GM12878 (cell line): ENCODE results near the gene KRTAP10-6. TPM values are rescaled to one million over a fixed set of nuclear protein-coding genes. Genes with fewer than 3 reads are reported as not detected.

ENCODE experiments used
- ATAC-seq: fragments of 200-7000 bp; cut with Tn5 transposase; 3 replicates; pipeline ENCODE4 v1.9.1; 2020; ENCODE audit warnings: mild to moderate bottlenecking, moderate library complexity
- BruUV-seq: library from RNA; stranded (reverse); fragments of 400-500 nt; replicated peaks from 2 replicates; lab custom pipeline; 2021; lab: Mats Ljungman, UMichigan
- CTCF ChIA-PET: fragments of 300-600 bp; sonication (Branson Sonifier 250); formaldehyde crosslinking; extraction: SDS; loops from one replicate; lab custom pipeline; 2021; ENCODE audit warnings: inconsistent platforms; lab: Yijun Ruan, JAX
- POLR2A ChIA-PET: fragments of 350-600 bp; formaldehyde crosslinking; extraction: SDS; loops from one replicate; lab custom pipeline; 2021; ENCODE audit warnings: inconsistent platforms; lab: Charles Lee
- RAD21 ChIA-PET: fragments of 300-600 bp; sonication (Branson Sonifier 250); formaldehyde crosslinking; loops from one replicate; lab custom pipeline; 2023; ENCODE audit warnings: antibody characterized with exemption; ENCODE audit not compliant: unreplicated experiment; lab: Charles Lee
- SMC1A ChIA-PET: fragments of 300-600 bp; sonication (Branson Sonifier 250); formaldehyde crosslinking; loops from one replicate; lab custom pipeline; 2023; ENCODE audit not compliant: unreplicated experiment, uncharacterized antibody; lab: Charles Lee
- DNase-seq: peaks from one replicate; pipeline ENCODE4 v3.0.0-alpha.2; 2011; ENCODE audit warnings: low read depth, low spot score
- FAIRE-seq: peaks from 3 replicates; lab custom pipeline; 2011; peaks lifted over from hg19 to GRCh38; lab: Jason Lieb, UNC
- H2AFZ ChIP-seq: 2 replicates; pipeline ENCODE4 v1.6.0; 2011; ENCODE audit warnings: low read depth, low read length, control low read depth; ENCODE audit not compliant: control insufficient read depth
- H3K27ac ChIP-seq: 2 replicates; pipeline ENCODE4 v1.5.1; 2011; ENCODE audit warnings: control low read depth; ENCODE audit not compliant: control insufficient read depth, insufficient read depth
- H3K27me3 ChIP-seq, 2 experiments: replicated peaks in 1 of 2; 2 replicates each; pipeline versions ENCODE4 v1.6.0 to v1.6.1; 2011; ENCODE audit warnings: low read length in 1 of 2; ENCODE audit not compliant: control insufficient read depth in 2 of 2, insufficient read depth in 2 of 2
- H3K36me3 ChIP-seq, 2 experiments: 2 replicates each; pipeline ENCODE4 v1.5.1; 2011; ENCODE audit warnings: low read length in 1 of 2; ENCODE audit not compliant: control insufficient read depth in 2 of 2, insufficient read depth in 2 of 2
- H3K4me1 ChIP-seq: 2 replicates; pipeline ENCODE4 v1.6.1; 2011; ENCODE audit warnings: mild to moderate bottlenecking, low read length, moderate library complexity, mixed read lengths; ENCODE audit not compliant: control insufficient read depth, insufficient read depth
- H3K4me2 ChIP-seq: 2 replicates; pipeline ENCODE4 v1.6.0; 2011; ENCODE audit warnings: control low read depth; ENCODE audit not compliant: control insufficient read depth, insufficient read depth
- H3K4me3 ChIP-seq: fragments of 200-600 bp; sonication (generic); 2 replicates; pipeline ENCODE4 v1.5.1; 2016
- H3K79me2 ChIP-seq: 2 replicates; pipeline ENCODE4 v1.6.0; 2011; ENCODE audit warnings: low read length; ENCODE audit not compliant: control insufficient read depth, insufficient read depth
- H3K9ac ChIP-seq: 2 replicates; pipeline ENCODE4 v1.8.0; 2011; ENCODE audit warnings: low read length, control low read depth, mixed read lengths; ENCODE audit not compliant: control insufficient read depth, insufficient read depth
- H3K9me3 ChIP-seq: replicated peaks from 3 replicates; pipeline ENCODE4 v1.5.1; 2011; ENCODE audit warnings: mild to moderate bottlenecking, low read length; ENCODE audit not compliant: control insufficient read depth, insufficient read depth
- H4K20me1 ChIP-seq: 2 replicates; pipeline ENCODE4 v1.6.0; 2011; ENCODE audit not compliant: control insufficient read depth, insufficient read depth
- CBX5 ChIP-seq: sonication (generic); IDR thresholded peaks from 2 replicates; pipeline ENCODE4 v1.6.1; 2016; ENCODE audit warnings: low read depth, moderate library complexity, mild to moderate bottlenecking, inconsistent platforms
- ZSCAN29 ChIP-seq: fragments of 450-650 bp; IDR thresholded peaks from 2 replicates; pipeline ENCODE4 v1.6.1; 2017; ENCODE audit warnings: mild to moderate bottlenecking, moderate library complexity
- WGBS: methylation state at CpG from one replicate; pipeline ENCODE4 v1.1.6; 2016; ENCODE audit warnings: low lambda C conversion rate; ENCODE audit not compliant: insufficient replicate concordance, insufficient coverage; ENCODE audit errors: missing lambda C conversion rate; 5-methylcytosine and 5-hydroxymethylcytosine counted together
- in situ Hi-C: fragments of 300-500 bp; cut with MboI; formaldehyde crosslinking; loops from 9 replicates; pipeline ENCODE4 v1.14.3; 2018; ENCODE audit warnings: mixed read lengths
- intact Hi-C: fragments of 100-400 bp; cut with micrococcal nuclease; formaldehyde crosslinking; loops from one replicate; pipeline ENCODE4 v1.14.2; 2022; ENCODE audit not compliant: unreplicated experiment
- polyA plus RNA-seq, 11 experiments: library from polyadenylated mRNA; depleted of rRNA in 4 of 11; unstranded in 6 of 11; stranded (reverse) in 5 of 11; fragments of >200 nt; fragmentation: Nextera tagmentation in 4 of 11; fragmentation: Illumina TruSeq in 1 of 11; extraction: Ambion mirVana in 4 of 11; extraction: Trizol in 1 of 11; gene quantifications; 1 replicate in 1 of 11; 2 replicates in 10 of 11; pipeline versions ENCODE4 v1.2.1 to v1.2.3, GENCODE V29; 2011 to 2016; ENCODE audit warnings: inconsistent platforms in 2 of 11, missing spikeins in 2 of 11, low read depth in 1 of 11
- total RNA-seq, 4 experiments: library from RNA; depleted of rRNA in 3 of 4; stranded (reverse); fragments of >200 nt in 3 of 4; fragmentation: Illumina TruSeq in 1 of 4; extraction: Trizol in 1 of 4; gene quantifications; 2 replicates each; pipeline versions ENCODE4 v1.2.1 to v1.2.3, GENCODE V29; 2013 to 2021

The KRTAP10-6 gene
- total and polyA plus RNA-seq, 10 of the 15 experiments (the other 5 are each of a cell fraction or from before 2014, with no cell fraction given): not detected

GRCh38 chr21:44568667-44569556 is 23.4 kb downstream of the KRTAP10-6 start:
- Histone ChIP-seq H3K79me2 (no peaks in the 10 kb centered on the region), H4K20me1 (no peaks in the 10 kb centered on the region), H3K9me3 (no peaks in the 10 kb centered on the region; the same call in 1 of the 3 replicates), H3K27me3 (no peaks in the 10 kb centered on the region), H3K27ac (no peak overlapping the region), H3K4me2 (no peak overlapping the region), H2AFZ (no peak overlapping the region), H3K4me1 (no peaks in the 10 kb centered on the region), H3K36me3 (no peaks in the 10 kb centered on the region), H3K4me3 (no peak overlapping the region), H3K9ac (no peak overlapping the region)
- SMC1A ChIA-PET: no interaction called here
- POLR2A ChIA-PET: interaction anchor here (0.5 kb wide), 1 partner anchor 67 kb away, joined by 4 read pairs; no protein-coding TSS in a partner anchor
- ATAC-seq (no peak), DNase-seq (no peak), FAIRE-seq (no peak)
- intact Hi-C loops: no loop called here
- TF ChIP-seq ZSCAN29: no peak
- in situ Hi-C loops: no loop called here
- RAD21 ChIA-PET: no interaction called here
- no TSS peak for BruUV-seq
- WGBS: 45% methylated on average over 27 of the region's 27 CpGs
- CTCF ChIA-PET: no interaction called here

- no peaks in the 10 kb centered on the region for H3K4me1 ChIP-seq
- DNase-seq: no peak
- H3K4me2 ChIP-seq: no peak overlapping the region
- H2AFZ ChIP-seq: no peak overlapping the region
- no peak overlapping the region for H3K27ac ChIP-seq
- BruUV-seq: no TSS peak
- H3K27me3 ChIP-seq: no peaks in the 10 kb centered on the region
- H3K9ac ChIP-seq: no peak overlapping the region
- no peak for FAIRE-seq
- in situ Hi-C loops (no loop called here), intact Hi-C loops (no loop called here)
- ATAC-seq: no peak
- SMC1A ChIA-PET: no interaction called here
- CTCF ChIA-PET: no interaction called here
- no peaks in the 10 kb centered on the region for H3K79me2 ChIP-seq
- 38% methylated on average over 12 of the region's 12 CpGs for WGBS
- no peaks in the 10 kb centered on the region for H3K36me3 ChIP-seq
- POLR2A ChIA-PET: interaction anchor here (0.5 kb wide), 1 partner anchor 67 kb away, joined by 4 read pairs; no protein-coding TSS in a partner anchor
- no peak for TF ChIP-seq CBX5
- no peak overlapping the region for H3K4me3 ChIP-seq
- RAD21 ChIA-PET: no interaction called here
- H3K9me3 ChIP-seq: no peaks in the 10 kb centered on the region; the same call in 1 of the 3 replicates
- no peaks in the 10 kb centered on the region for H4K20me1 ChIP-seq
Measured at GRCh38 chr21:44568261-44568660, 24.0 kb downstream of the KRTAP10-6 start.
